GM12873 (cell line): ENCODE results near the gene MAP3K9.

Source experiments
- TF ChIP-seq, protein P1 (sequence below): IDR thresholded peaks from 2 replicates; pipeline ENCODE4 v1.5.1; 2012; ENCODE audit warnings: low read depth, mild to moderate bottlenecking, moderate library complexity, low read length, control low read depth; ENCODE audit not compliant: insufficient read depth; ENCODE audit errors: missing control alignments

Gene MAP3K9

GRCh38 chr14:70827752-70828151 lies 18.4 kb upstream of the MAP3K9 start:
- TF ChIP-seq, protein P1, sequence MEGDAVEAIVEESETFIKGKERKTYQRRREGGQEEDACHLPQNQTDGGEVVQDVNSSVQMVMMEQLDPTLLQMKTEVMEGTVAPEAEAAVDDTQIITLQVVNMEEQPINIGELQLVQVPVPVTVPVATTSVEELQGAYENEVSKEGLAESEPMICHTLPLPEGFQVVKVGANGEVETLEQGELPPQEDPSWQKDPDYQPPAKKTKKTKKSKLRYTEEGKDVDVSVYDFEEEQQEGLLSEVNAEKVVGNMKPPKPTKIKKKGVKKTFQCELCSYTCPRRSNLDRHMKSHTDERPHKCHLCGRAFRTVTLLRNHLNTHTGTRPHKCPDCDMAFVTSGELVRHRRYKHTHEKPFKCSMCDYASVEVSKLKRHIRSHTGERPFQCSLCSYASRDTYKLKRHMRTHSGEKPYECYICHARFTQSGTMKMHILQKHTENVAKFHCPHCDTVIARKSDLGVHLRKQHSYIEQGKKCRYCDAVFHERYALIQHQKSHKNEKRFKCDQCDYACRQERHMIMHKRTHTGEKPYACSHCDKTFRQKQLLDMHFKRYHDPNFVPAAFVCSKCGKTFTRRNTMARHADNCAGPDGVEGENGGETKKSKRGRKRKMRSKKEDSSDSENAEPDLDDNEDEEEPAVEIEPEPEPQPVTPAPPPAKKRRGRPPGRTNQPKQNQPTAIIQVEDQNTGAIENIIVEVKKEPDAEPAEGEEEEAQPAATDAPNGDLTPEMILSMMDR, result no peak

DNA sequence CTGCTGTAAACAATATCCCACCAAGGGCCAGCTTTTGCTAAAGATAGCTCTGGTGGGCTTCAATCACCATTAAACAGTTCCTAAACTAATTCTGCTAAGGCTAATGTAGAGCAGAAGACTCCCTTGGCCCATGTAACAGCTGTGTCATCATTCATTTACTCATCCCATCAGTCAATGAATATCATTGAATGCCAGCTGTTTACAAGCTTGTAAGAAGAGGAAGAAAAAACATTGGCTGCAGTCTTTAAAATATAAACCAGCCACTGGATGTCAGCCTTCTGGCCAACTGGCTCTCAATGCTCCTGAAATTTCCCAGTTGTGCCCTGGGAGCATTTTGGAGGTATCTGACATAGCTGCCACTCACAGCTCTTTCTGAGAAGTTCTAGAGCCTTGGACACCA lies 18.0 kb upstream of the MAP3K9 start:
- TF ChIP-seq, protein P1, result no peak

DNA sequence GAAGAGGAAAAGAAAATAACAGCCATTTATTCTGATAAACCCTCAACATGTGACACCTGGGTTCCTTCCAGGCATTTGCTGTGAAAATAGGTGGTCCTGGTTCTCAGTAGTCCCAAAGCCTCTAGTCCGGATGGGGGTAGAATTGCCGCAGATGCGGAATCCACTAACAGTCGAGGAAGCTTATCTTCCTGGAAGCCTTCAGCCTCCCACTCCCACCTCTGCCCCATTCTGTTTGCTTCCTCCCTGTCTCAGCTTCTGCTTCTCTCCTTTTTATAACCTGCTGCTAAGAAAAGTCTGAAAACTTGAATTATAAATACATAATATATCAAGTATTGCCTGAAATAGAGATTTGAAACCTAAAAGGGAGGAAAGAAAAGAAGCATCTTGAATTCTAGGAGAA lies 14.0 kb upstream of the MAP3K9 start:
- TF ChIP-seq, protein P1, result no peak

DNA sequence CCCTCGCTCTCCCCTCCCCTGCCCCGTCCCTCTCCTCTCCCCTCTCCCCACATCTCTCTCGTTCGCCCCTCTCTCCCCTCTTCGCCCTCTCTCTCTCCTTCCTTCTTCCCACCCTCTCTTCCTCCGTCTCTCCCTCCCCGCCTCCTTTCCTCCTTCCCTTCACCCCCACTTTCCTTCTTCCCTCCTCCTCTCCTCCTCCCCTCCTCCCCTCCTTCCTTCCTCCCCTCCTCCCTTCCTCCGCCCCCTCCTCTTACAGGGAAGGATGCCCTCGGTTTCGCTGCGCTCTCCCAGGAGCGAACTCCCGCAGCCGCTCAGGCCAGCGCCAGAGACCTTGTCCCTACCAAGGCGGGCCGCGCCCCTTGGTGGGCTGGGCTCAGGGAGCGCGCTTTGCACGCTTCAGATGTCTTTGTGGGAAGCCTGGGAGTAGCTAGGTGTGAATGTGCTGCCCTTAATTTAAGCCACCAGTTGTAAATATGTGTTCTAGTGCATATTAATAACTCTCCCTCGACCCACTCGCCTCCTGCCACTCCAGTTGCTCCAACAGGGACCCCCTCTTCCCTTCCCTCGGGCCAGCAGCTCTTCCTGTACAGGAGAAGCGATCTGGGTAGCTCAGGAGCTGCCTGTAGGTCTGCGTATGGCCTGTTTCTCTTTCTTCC lies 13.3 kb upstream of the MAP3K9 start:
- TF ChIP-seq, protein P1, result no peak

DNA sequence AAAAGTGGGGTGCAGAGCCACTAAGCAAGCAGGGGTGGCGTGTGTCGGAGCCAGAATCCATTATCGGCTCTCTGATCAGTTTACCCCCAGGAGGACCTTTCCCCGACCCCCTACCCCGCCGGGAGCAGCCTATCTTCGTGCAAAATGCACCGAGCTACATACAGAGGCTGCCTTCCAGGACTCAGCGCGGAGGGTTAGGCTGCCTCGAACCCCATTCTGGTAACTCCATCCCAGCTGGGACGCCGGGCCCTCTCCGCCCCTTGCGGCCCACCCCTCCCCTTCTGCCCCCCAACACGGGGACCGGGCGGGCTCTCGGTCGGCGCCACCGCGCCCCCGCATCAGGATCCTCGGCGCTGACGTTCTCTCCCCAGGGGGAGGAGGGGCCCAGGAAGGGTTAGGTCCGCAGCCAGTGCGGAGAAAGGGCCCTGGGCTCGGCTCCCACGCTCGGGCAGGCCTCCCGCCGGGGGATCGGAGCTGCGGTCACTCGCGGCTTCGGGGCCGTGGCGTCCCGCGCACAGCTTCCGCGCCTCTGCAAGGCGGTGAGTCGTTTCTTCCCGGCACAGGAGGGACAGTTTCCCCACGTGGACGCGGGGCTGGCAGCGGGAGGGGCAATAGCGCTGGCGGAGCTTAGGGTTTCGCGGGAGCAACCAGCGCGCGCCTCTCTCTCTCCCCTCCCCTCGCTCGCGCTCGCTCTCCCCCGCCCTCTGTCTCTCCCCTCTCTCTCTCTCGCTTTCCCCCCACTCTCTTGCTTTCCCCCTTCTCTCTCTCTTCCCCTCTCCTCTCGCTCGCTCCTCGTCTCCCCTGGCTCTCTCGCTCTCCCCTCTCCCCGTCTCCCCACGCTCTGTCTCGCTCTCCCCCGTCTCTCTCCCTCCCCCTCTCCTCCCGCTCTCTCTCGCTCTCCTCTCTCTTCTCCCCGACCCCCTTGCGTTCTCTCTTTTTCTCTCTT lies 12.5 kb upstream of the MAP3K9 start:
- TF ChIP-seq, protein P1, result no peak

DNA sequence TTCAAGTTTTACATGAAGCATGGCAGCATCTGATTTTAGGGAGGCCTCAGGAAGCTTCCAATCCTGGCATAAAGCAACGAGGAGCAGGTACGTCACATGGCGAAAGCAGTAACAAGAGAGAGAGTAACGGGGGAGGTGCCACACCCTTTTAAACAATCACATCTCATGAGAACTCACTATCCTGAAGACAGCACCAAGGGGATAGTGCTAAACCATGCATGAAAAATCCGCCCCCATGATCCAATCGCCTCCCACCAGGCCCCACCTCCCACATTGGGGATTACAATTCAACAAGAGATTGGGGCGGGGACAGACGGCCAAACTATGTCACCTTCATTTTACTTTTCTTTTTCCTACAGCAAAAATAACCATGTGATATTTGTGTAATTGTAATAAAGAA lies 7.2 kb upstream of the MAP3K9 start:
- TF ChIP-seq, protein P1, result no peak

- TF ChIP-seq, protein P1, result no peak
Observed at GRCh38 chr14:70814466-70814865, 5.2 kb upstream of the MAP3K9 start.
